Stimulated activated CD8-positive, alpha-beta memory T cell treated with anti-CD3 and anti-CD28 coated beads, Interleukin-15, amount 100 ng/mL, for 4 hours (primary cell): Measurements from ENCODE around the gene HSPE1.
A peak's percentile ranks its signal among the peaks of the same experiment; 100 is the strongest.
"Not testable (repeated sequence)": the region's sequence is repeated elsewhere in the genome, so short reads cannot be mapped to it uniquely, and the experiment has no call there.

Source experiments
- DNase-seq, 2 donors: peaks; one replicate each; pipeline ENCODE4 v3.0.0-alpha.2; 2020; ENCODE audit warnings: low read depth in 2 of 2

The HSPE1 gene

DNA sequence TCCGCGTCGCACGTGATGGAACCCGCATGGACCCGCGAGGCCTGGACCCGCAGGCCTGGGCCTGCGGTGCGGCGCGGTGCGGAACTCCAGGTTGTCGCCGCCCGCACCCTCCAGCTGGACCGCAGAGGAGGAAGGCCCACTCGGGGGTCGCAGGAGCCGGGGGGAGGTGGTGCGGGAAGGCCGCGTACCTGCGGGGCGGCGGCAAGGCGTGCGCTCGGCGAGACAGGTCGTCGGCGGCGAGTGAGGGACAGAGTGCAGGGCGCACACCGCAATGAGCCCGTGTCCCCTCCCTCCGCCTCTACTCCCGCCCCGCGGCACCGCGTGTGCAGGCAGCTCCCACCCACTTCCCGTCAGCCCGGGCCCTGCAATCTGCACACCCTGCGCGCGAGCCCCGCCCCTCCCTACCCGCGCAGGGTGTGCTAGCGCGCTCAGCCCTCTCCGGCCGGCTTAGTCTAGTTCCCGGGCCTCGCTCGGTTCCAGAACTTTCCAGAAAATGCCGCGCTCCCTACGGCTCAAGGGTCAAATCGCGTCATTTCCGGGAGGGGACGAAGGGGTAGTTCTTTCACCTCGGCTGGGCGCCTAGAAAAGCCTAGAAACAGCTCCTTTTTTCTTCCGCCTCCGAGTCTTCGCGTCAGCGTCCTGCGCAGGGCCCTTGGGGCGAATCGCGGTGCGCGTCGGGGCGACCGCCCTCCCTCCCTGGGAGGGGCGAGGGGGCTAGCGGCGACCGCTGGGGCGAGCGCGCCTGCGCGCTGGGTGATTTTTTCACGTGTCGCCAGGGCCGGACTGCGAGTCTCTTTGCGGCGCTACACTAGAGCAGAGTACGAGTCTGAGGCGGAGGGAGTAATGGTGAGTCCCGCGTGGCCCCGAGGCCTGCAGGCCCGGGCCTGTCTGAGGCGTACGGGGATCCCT, at the start of gene HSPE1, which contains the start of gene HSPD1:
TSS of gene HSPE1 (plus strand) at position 786 of the 909 bp plus-strand sequence. CDS start at position 844, 58 bp downstream.
TSS of gene HSPD1 (minus strand) at position 247 of the 909 bp plus-strand sequence. CDS start 992 bp downstream, outside the sequence.
- DNase-seq, result peak; percentile 96 to 98

- no peak for DNase-seq
These were observed 49.7 kb upstream of the HSPE1 start for GRCh38 chr2:197450465-197450864.

DNA sequence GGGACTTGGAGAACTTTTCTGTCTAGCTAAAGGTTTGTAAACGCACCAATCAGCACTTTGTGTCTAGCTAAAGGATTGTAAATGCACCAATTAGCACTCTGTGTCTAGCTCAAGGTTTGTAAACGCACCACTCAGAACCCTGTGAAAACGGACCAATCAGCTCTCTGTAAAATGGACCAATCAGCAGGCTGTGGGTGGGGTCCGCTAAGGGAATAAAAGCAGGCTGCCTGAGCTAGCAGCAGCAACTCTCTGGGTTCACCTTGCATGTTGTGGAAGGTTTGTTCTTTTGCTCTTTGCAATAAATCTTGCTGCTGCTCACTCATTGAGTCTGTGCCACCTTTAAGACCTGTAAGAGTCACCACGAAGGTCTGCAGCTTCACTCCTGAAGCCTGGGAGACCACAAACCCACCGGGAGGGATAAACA, 49.2 kb upstream of the HSPE1 start:
- not testable (repeated sequence) for DNase-seq

DNA sequence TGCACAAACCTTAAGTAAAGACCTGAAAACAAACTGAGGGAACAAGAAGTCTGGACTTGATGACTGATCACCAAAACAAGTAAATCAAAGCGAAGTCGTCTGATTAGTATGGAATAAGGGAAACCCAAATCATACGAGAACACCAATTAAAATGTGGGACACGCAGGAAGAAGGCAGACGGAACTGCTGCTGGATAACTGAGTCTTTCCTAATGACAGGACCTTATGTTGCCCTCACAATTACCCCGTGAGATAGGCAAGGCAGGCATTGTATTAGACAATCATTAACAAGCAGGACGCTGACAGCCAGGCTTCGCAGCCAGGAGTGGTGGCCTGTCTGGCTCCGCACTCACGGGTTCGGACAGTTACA, 47.4 kb upstream of the HSPE1 start:
- no peak for DNase-seq

- DNase-seq, result peak; percentile 96 to 98
These were observed 46.9 kb upstream of the HSPE1 start, which contains the start of gene COQ10B for GRCh38 chr2:197453123-197453913. COQ10B (plus strand) TSS chr2:197453552; CDS start chr2:197453561, 9 bp downstream.

- no peak for DNase-seq
These were observed 46.2 kb upstream of the HSPE1 start for GRCh38 chr2:197453914-197454398.

- DNase-seq, result no peak
These were observed 45.3 kb upstream of the HSPE1 start for GRCh38 chr2:197454923-197455322.

DNA sequence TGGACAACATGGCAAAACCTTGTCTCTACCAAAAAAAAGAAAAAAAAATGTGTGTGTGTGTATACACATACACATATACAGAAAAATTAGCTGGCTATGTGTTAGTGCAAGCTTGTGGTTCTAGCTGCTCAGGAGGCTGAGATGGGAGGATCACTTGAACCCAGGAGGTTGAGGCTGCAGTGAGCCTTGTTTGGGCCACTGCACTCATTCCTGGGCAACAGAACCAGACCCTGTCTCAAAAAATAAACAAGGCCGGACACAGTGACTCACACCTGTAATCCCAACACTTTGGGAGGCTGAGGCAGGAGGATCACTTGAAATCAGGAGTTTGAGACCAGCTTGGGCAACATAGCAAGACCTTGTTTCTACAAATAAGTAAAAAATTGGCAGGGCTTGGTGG, 44.8 kb upstream of the HSPE1 start:
- no peak for DNase-seq

GRCh38 chr2:197460649-197461048, 39.5 kb upstream of the HSPE1 start:
- DNase-seq, result no peak

- DNase-seq, result no peak
These were observed 39.1 kb upstream of the HSPE1 start for GRCh38 chr2:197461057-197461456.

GRCh38 chr2:197464175-197464574, 36.0 kb upstream of the HSPE1 start:
- no peak for DNase-seq

DNA sequence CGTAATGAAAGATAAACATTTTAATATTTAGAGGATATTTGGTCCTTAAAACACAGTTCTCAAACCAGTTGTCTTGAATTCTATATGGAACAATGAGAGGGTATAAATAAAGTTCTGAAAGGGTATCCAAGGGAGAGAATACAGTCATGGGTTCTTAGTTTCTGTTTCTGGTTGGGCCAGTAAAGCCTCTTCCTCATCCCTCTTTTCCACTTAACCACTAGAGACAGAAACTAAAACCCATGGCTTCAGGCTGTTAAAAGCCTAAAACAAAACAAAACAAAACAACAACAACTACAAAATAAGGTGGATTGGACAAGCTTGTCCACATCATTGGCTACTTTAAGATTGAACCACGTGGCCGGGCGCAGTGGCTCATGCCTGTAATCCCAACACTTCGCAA, 28.0 kb upstream of the HSPE1 start:
- DNase-seq, result no peak

- no peak for DNase-seq
These were observed 22.4 kb upstream of the HSPE1 start for GRCh38 chr2:197477797-197478196.

GRCh38 chr2:197480165-197481036, 19.8 kb upstream of the HSPE1 start:
- DNase-seq, result no peak

- not testable (repeated sequence) for DNase-seq
These were observed 15.9 kb upstream of the HSPE1 start for GRCh38 chr2:197484248-197484647.

DNA sequence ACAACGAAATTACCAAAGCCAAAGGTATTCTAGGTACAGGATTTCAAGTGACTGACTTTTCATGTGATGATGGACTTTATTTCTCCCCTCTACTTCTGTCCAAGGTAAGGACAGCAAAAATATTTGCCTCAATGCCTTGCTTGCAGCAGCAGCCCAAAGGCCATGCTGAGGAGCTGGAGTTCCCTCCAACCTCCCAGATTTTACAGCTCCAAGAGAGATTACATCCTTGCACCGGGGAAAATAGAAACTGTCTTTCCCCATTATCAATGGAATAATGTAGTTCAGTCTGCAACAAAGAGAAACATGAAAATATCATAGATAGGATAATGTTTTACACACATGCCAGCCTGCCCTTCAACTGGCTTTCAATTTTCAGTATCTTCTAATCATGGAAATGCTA, 14.0 kb upstream of the HSPE1 start:
- DNase-seq, result no peak

DNA sequence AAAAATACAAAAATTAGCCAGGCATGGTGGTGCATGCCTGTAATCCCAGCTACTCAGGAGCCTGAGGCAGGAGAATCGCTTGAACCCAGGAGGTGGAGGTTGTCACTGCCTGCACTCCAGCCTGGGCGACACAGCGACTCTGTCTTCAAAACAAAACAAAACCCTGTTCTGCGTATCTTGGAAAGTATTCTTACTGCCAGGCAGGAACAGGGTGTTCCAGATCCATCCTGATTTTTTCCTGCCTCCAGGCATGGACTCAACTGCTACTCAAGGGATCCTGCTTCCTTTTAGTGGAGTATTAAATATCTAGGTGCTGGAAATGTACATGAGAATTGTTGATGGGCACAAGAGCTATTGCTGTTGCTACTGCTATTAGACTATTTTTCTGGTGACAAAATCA, 12.8 kb upstream of the HSPE1 start:
- no peak for DNase-seq

DNA sequence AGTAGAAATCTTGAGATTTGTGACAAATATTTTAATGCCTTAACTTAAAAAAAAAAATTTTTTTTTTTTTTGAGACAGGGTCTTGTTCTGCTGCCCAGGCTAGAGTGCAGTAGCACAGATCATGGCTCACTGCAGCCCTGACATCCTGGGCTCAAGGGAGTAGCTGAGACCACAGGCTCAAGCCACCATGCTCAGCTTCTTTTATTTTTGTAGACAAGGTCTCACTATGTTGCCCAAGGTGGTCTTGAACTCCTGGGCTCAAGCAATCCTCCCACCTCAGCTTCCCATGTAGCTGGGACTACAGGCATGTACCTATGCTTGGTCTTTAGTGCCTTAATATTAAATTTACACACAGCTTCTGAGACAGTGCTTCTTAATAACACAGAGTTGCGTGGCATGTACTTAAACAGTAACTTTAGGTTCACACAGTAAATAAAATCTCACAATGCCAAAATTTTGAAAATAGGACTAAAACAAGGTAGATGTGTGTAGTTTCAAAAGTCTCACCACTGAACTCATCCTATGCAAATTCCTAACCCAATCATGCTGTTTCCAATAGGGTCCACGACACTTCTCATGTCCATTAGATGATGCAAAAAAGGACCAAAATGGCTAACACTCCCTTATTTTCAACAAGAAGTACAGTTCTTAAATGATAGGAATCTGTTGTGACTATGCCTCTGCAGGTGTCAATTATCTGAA, 4.6 kb upstream of the HSPE1 start:
- no peak for DNase-seq

- DNase-seq, result no peak
These were observed 3.5 kb upstream of the HSPE1 start for GRCh38 chr2:197496695-197497094.

DNA sequence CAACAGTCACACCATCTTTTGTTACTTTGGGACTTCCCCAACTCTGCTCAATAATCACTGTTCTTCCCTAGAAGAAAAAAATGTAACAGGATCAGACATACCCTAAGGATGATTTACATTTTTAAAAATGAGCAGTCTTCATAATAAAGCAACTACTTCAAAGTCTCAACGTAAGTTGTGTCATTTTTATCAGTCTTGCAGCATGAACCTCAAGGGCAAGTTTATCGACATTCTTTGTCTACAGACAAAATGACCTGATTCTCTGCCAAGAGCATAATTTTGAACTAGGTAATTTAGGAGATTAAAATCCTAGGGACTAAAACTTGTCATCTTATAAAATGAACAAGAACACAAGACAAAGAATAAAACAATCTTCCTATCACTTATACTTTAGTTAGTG, 2.9 kb upstream of the HSPE1 start:
- DNase-seq, result no peak
